Stimulated activated CD8-positive, alpha-beta memory T cell treated with anti-CD3 and anti-CD28 coated beads, Interleukin-4, amount 100 ng/mL, for 1 hour (primary cell): Measurements from ENCODE around the gene IGFBP6.

Experiments used
- DNase-seq, 2 donors: peaks; one replicate each; pipeline ENCODE4 v3.0.0-alpha.2; 2020; ENCODE audit warnings: low read depth in 2 of 2, low spot score in 1 of 2

Gene IGFBP6

DNA sequence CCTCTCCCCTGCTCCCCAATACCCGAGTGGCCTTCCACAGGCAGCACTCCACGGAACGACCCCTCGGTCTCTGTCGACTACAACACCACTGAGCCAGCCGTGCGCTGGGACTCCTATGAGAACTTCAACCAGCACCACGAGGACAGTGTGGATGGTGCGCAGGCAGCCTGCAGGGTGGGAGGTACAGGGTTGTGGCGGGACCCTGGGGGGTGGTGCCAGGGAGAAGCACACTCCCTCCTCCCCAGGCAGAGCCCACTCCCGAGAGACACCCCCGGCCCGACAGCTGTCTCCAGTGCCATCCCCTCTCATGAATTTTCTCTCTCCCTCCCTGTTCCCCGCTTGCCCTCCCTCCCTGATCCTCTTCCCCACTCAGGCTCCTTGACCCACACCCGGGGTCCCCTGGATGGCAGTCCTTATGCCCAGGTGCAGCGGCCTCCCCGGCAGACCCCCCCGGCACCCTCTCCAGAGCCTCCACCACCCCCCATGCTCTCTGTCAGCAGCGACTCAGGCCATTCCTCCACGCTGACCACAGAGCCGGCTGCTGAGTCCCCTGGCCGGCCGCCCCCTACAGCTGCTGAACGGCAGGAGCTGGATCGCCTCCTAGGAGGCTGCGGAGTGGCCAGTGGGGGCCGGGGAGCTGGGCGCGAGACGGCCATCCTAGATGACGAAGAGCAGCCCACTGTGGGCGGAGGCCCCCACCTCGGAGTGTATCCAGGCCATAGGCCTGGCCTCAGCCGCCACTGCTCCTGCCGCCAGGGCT lies 38.6 kb upstream of the IGFBP6 start:
- no peak for DNase-seq

DNA sequence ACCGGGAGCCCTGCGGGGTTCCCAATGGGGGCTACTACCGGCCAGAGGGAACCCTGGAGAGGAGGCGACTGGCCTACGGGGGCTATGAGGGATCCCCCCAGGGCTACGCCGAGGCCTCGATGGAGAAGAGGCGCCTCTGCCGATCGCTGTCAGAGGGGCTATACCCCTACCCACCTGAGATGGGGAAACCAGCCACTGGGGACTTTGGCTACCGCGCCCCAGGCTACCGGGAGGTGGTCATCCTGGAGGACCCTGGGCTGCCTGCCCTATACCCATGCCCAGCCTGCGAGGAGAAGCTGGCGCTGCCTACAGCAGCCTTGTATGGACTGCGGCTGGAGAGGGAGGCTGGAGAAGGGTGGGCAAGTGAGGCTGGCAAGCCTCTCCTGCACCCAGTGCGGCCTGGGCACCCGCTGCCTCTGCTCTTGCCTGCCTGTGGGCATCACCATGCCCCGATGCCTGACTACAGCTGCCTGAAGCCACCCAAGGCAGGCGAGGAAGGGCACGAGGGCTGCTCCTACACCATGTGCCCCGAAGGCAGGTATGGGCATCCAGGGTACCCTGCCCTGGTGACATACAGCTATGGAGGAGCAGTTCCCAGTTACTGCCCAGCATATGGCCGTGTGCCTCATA lies 37.9 kb upstream of the IGFBP6 start:
- no peak for DNase-seq

- DNase-seq, result no peak
These were observed 37.3 kb upstream of the IGFBP6 start for GRCh38 chr12:53060064-53060720.

- no peak for DNase-seq
These were observed 36.7 kb upstream of the IGFBP6 start for GRCh38 chr12:53060721-53061276.

DNA sequence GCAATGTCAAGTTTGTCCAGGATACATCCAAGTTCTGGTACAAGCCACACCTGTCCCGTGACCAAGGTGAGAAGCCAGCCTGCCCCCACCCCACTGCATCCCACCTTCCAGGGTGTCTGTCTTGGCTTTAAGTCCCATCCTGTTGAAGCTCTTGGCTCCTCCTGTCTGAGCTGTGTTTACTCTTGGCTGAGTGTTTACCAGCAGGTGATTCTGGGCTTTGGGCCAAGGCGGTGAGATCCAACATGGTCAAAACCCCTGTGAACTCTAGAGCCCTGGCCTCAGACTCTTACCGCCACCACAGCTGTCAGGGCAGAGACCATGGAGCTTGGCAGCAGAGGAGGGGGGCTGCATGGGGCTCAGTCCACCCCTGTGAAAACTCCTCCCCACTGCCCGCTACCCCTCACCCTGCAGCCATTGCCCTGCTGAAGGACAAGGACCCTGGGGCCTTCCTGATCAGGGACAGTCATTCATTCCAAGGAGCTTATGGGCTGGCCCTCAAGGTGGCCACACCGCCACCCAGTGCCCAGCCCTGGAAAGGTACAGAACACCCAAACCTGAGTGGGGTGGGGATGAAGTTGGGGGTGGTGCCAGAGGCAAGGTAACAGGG lies 36.0 kb upstream of the IGFBP6 start:
- DNase-seq, result no peak

GRCh38 chr12:53062011-53062961 lies 35.2 kb upstream of the IGFBP6 start:
- no peak for DNase-seq

DNA sequence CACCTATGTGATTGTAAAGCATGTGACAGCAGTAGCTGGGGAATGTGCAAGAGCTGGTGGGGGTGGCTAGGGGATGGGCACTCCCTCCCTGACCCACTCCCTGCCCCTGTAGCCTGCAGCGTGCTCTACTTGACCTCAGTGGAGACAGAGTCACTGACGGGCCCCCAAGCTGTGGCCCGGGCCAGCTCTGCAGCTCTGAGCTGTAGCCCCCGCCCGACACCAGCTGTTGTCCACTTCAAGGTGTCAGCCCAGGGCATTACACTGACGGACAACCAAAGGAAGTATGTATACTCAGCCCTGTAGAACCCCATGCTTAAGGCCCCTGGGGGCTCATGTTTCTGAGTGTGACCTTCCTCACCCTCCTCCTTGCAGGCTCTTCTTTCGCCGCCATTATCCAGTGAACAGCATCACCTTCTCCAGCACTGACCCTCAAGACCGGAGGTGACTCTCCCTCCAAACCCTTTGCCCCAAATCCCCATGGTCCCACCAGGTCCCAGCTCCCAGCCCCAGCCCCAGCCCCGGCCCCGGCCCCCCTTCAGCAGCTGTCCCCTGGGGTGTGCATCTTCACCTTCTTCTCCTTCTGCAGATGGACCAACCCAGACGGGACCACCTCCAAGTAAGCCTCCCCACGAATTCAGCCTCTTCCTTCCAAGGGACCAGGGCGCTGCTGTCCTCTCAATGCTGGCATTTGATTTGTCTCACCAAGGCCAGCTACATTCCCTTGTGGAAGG lies 34.3 kb upstream of the IGFBP6 start:
- DNase-seq, result no peak

DNA sequence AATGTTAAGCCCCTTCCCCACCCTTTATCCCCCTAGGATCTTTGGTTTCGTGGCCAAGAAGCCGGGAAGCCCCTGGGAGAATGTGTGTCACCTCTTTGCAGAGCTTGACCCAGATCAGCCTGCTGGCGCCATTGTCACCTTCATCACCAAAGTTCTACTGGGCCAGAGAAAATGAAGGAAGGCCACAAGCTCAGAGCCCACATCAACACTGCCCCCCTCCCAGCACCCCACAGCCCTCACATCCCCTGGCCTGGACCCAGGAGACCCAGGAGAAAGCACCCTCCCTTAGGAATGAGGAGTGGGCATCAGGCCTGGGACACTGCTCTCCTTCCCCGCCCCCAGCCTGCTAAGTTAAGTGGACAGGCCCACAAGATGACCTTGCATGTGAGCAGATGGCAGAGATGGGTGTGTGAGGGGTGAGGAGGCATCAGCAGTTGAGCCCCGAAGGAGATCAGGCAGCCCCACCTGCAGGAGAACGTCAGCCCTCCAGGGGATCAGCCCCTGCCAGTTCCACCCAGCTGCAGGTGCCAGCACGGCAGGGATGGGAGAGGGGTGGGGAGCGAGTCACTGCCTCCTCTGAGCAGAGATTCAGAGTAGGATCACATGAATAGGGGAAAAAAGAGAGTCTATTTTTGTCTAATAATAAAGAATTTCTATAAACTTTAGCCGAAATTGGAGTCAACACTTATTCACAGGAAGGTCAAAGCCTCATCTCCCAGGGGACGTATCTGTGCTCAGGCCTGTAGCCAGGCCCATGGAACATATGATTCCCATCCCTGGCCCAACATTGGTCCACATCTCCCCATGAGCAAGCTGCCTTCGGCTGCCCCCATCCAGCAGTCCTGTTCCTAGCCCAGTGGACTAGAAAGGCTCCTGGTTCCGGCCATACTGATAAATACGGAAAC lies 33.5 kb upstream of the IGFBP6 start:
- no peak for DNase-seq

DNA sequence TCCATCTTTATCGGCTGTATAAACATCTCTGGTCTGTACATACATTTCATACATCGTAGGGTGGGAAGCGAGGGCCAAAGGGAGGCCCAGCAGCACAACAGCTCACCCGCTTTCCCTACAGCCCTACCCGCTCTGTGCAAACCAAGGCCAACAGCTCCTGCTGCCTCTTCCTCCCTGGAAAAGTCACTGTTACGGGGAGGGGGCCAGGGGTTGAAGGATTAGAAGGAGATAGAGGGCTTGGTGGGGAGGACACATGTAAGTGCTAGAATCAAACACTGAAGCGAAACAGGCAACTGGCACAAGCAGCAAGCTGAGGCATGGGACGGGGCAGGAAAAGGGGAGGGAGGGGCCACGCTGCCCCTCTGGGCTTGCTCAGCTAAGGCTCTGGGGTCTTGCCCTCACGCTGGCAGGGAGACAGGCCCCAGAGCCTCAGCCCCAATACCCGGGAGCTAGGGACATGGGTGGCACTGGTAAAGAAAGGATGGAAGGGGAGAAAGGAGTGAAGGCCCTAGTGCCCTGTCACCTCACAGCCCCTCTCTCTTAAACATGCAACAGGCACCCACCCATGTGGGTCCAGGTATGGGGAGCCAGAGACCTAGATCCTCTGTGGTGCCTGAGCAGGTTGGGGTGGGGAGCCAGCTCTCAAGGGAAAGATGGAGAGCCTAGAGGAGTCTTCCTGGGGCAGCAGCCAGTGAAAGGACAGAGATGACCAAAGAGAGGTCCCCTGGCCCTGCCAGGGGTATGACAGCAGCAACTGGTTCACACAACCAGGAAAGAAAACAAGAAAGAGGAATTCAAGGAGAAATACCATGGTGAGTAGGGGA lies 32.6 kb upstream of the IGFBP6 start:
- no peak for DNase-seq

- no peak for DNase-seq
These were observed 32.0 kb upstream of the IGFBP6 start for GRCh38 chr12:53065470-53065869.

GRCh38 chr12:53065975-53066931 lies 31.2 kb upstream of the IGFBP6 start:
- DNase-seq, result peak in 1 of 2 donors; percentile 45

- DNase-seq, result no peak
These were observed 30.1 kb upstream of the IGFBP6 start for GRCh38 chr12:53067074-53067992.

- DNase-seq, result no peak
These were observed 29.3 kb upstream of the IGFBP6 start for GRCh38 chr12:53067993-53068770.

GRCh38 chr12:53068811-53069585 lies 28.5 kb upstream of the IGFBP6 start:
- DNase-seq, result no peak
